ENCODE data around the gene EML1.

GRCh38 chr14:99964979-99965378 is 171.8 kb downstream of the EML1 start:
- no peak for TF ChIP-seq CTCF (IDR thresholded peaks at IDR 0.05)
- TF ChIP-seq ZFX (IDR thresholded peaks at IDR 0.05; ENCODE audit: borderline replicate concordance): no peak

All from 22Rv1 (cell line).